Common myeloid progenitor, CD34-positive (primary cell): ENCODE data around the gene P2RY6.

Experiments
- CTCF ChIA-PET: fragments of 350-600 bp; sonication (Branson Sonifier 250); formaldehyde crosslinking; loops from one replicate; lab custom pipeline; 2021; ENCODE audit warnings: antibody characterized with exemption; lab: Charles Lee
- POLR2A ChIA-PET: fragments of 350-600 bp; sonication (Branson Sonifier 250); formaldehyde crosslinking; loops from one replicate; lab custom pipeline; 2021; ENCODE audit warnings: antibody characterized with exemption; lab: Charles Lee
- DNase-seq, 3 donors: peaks; one replicate each; pipeline versions ENCODE4 v3.0.0 to v3.0.0-alpha.2; 2013
- H3K27ac ChIP-seq, 2 experiments: 1 replicate in 1 of 2; 2 replicates in 1 of 2; pipeline ENCODE4 v1.7.0; 2013; ENCODE audit warnings: inconsistent platforms in 2 of 2, low read length in 2 of 2, mild to moderate bottlenecking in 2 of 2, low read depth in 1 of 2, moderate library complexity in 1 of 2; ENCODE audit not compliant: severe bottlenecking in 2 of 2, insufficient read depth in 1 of 2, poor library complexity in 1 of 2
- H3K27me3 ChIP-seq, 5 experiments: replicated peaks in 2 of 5; 1 replicate in 3 of 5; 2 replicates in 2 of 5; pipeline versions ENCODE4 v1.6.1 to v1.7.0; 2013; ENCODE audit warnings: low read length in 4 of 5, mild to moderate bottlenecking in 2 of 5, moderate library complexity in 2 of 5, inconsistent platforms in 1 of 5; ENCODE audit not compliant: insufficient read depth in 5 of 5, control insufficient read depth in 4 of 5
- H3K36me3 ChIP-seq, 4 experiments: 1 replicate in 2 of 4; 2 replicates in 2 of 4; pipeline versions ENCODE4 v1.6.1 to v1.7.0; 2013; ENCODE audit warnings: low read length in 3 of 4, control low read depth in 1 of 4, mild to moderate bottlenecking in 1 of 4; ENCODE audit not compliant: control insufficient read depth in 4 of 4, insufficient read depth in 4 of 4
- H3K4me1 ChIP-seq, 4 experiments: 1 replicate in 3 of 4; 2 replicates in 1 of 4; pipeline versions ENCODE4 v1.6.1 to v1.7.1; 2013; ENCODE audit warnings: low read length in 3 of 4, mild to moderate bottlenecking in 3 of 4, control low read depth in 1 of 4, inconsistent platforms in 1 of 4, moderate library complexity in 1 of 4; ENCODE audit not compliant: control insufficient read depth in 4 of 4, insufficient read depth in 4 of 4; ENCODE audit errors: control extremely low read depth in 1 of 4
- H3K4me3 ChIP-seq, 7 experiments: 1 replicate in 4 of 7; 2 replicates in 3 of 7; pipeline versions ENCODE4 v1.5.1 to v1.7.0; 2013; ENCODE audit warnings: mild to moderate bottlenecking in 7 of 7, low read length in 6 of 7, moderate library complexity in 6 of 7, inconsistent platforms in 2 of 7, low read depth in 2 of 7, control low read depth in 1 of 7; ENCODE audit not compliant: insufficient read depth in 4 of 7, control insufficient read depth in 1 of 7; ENCODE audit errors: extremely low read depth in 1 of 7
- H3K9me3 ChIP-seq, 5 experiments: 1 replicate in 4 of 5; 2 replicates in 1 of 5; pipeline versions ENCODE4 v1.6.1 to v1.7.1; 2013; ENCODE audit warnings: low read length in 4 of 5, mild to moderate bottlenecking in 2 of 5, inconsistent platforms in 1 of 5, low read depth in 1 of 5, moderate library complexity in 1 of 5; ENCODE audit not compliant: control insufficient read depth in 4 of 5, insufficient read depth in 2 of 5; ENCODE audit errors: control extremely low read depth in 1 of 5
- WGBS: methylation state at CpG from one replicate; pipeline ENCODE4 v1.1.5; 2013; ENCODE audit not compliant: insufficient coverage; 5-methylcytosine and 5-hydroxymethylcytosine counted together

Gene P2RY6

GRCh38 chr11:73291196-73291595 lies 19.1 kb downstream of the P2RY6 start:
- 93% methylated on average over 3 of the region's 3 CpGs for WGBS
- DNase-seq: no peak
- no peak overlapping the region for H3K27ac ChIP-seq
- ChIA-PET CTCF (interaction anchor here (1.0 to 16.2 kb wide), 11 partner anchors 13 to 459 kb away, joined by 3 to 200 read pairs (median 18); partner anchors contain the start of genes ARHGEF17 and P2RY6), POLR2A (no interaction called here)
- H3K27me3 ChIP-seq: no peaks in the 10 kb centered on the region
- H3K4me1 ChIP-seq: peaks cover 0 to 50% (median 29%) of the 10 kb centered on the region in 4 experiments
- H3K9me3 ChIP-seq: no peaks in the 10 kb centered on the region
- no peak overlapping the region for H3K4me3 ChIP-seq
- H3K36me3 ChIP-seq: no peaks in the 10 kb centered on the region

DNA sequence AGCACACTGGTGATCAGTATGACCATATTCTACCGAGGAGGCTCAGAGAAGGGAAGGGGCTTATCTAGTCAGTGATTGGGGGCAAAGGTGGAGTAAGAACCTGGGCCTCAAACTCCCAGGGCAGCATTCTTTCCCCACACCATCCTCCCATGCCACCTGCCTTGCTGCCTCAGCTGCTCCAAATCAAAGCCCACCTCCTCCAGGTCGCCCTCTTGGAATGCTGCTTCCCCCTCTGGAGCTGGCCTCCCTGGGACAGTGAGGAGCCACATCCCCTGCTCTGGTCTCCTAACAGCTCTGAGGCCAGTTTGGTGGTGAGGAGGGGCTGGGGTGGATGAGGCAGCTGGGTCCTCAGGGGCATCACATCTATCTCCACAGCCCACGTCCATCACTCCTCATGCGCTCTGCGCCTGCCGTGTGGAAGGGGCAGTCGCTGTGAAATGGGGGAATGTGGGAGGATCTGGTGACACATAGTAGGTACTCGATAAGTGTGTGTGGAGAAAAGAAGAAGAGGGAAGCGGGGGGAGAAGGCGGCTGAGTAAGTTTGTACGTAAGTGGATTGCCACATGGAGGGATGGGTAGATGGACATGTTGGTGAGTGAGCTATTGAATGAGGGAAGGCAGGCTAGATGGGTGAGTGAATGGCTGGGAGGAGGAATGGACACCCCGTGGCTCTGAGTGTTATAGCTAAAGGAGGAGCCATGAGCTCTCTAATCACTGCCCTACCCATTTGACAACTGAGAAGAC lies 19.8 kb downstream of the P2RY6 start:
- peaks cover 0 to 44% (median 29%) of the 10 kb centered on the region in 4 experiments for H3K4me1 ChIP-seq
- H3K27me3 ChIP-seq: no peaks in the 10 kb centered on the region
- POLR2A ChIA-PET: interaction anchor here (1.2 kb wide), 1 partner anchor 15 kb away, joined by 3 read pairs; no protein-coding TSS in a partner anchor
- no peak overlapping the region for H3K4me3 ChIP-seq
- no peaks in the 10 kb centered on the region for H3K9me3 ChIP-seq
- WGBS: 76% methylated on average over 5 of the region's 12 CpGs
- H3K36me3 ChIP-seq: no peaks in the 10 kb centered on the region
- CTCF ChIA-PET: interaction anchor here (0.9 to 16.2 kb wide), 9 partner anchors 12 to 460 kb away, joined by 3 to 200 read pairs (median 92); partner anchors contain the start of genes ARHGEF17 and P2RY6
- DNase-seq: no peak
- no peak overlapping the region for H3K27ac ChIP-seq

- Histone ChIP-seq H3K9me3 (no peaks in the 10 kb centered on the region), H3K27me3 (no peaks in the 10 kb centered on the region), H3K36me3 (no peaks in the 10 kb centered on the region), H3K27ac (no peak overlapping the region), H3K4me1 (peaks cover 0 to 39% (median 26%) of the 10 kb centered on the region in 4 experiments), H3K4me3 (no peak overlapping the region)
- no peak for DNase-seq
- ChIA-PET CTCF (interaction anchor here (8.8 to 16.2 kb wide), 5 partner anchors 11 to 106 kb away, joined by 92 to 200 read pairs (median 154); partner anchors contain the start of genes ARHGEF17 and P2RY6), POLR2A (interaction anchor here (1.2 kb wide), 1 partner anchor 14 kb away, joined by 3 read pairs; no protein-coding TSS in a partner anchor)
- 46% methylated on average over 3 of the region's 5 CpGs for WGBS
Measured at GRCh38 chr11:73292525-73292894, 20.4 kb downstream of the P2RY6 start.

DNA sequence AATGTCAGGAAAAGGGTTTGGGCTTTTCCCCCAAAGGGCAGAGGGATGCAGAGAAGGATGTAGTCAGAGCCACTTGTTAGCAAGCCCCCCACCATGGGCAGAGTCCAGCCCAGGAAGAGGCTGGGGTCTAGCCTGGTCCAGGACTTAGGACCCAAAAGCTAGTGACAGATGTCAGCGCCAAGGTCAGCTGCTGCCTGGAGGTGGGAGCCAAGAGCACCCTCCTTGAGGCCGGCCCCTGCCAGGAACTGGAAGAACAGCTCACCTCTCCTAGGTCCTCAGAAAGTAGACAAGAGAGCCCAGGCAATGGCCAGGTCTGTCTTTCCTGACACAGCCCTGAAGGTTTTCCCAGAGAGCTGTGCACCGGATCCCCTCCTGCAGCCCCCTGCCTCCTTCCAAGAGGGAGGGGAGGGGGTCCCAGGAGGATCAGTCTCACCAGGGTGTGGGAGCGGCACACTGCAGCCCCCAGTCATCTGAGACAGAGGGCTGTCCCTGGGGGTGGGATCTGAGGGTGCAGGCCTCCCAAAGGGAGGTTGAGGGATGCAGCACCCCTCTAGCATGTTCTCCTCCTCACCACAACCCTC lies 21.3 kb downstream of the P2RY6 start:
- 100% methylated on average over 3 of the region's 4 CpGs for WGBS
- Histone ChIP-seq H3K27me3 (no peaks in the 10 kb centered on the region), H3K36me3 (no peaks in the 10 kb centered on the region), H3K9me3 (no peaks in the 10 kb centered on the region), H3K4me3 (no peak overlapping the region), H3K27ac (no peak overlapping the region), H3K4me1 (peaks cover 0 to 29% (median 16%) of the 10 kb centered on the region in 4 experiments)
- DNase-seq: no peak
- ChIA-PET CTCF (interaction anchor here (1.9 to 16.2 kb wide), 6 partner anchors 10 to 107 kb away, joined by 9 to 200 read pairs (median 126); partner anchors contain the start of genes ARHGEF17 and P2RY6), POLR2A (no interaction called here)

- no peak for DNase-seq
- Histone ChIP-seq H3K9me3 (no peaks in the 10 kb centered on the region), H3K4me1 (peaks cover 0 to 20% (median 5%) of the 10 kb centered on the region in 4 experiments), H3K36me3 (no peaks in the 10 kb centered on the region), H3K27ac (no peak overlapping the region), H3K4me3 (no peak overlapping the region), H3K27me3 (no peaks in the 10 kb centered on the region)
- POLR2A ChIA-PET: interaction anchor here (1.0 kb wide), 1 partner anchor 41 kb away, joined by 4 read pairs; no protein-coding TSS in a partner anchor
- CTCF ChIA-PET: interaction anchor here (0.7 to 16.2 kb wide), 18 partner anchors 9 to 135 kb away, joined by 3 to 200 read pairs (median 4); partner anchors contain the start of genes ARHGEF17 and P2RY6
Measured at GRCh38 chr11:73294604-73295003, 22.5 kb downstream of the P2RY6 start.

- no peak overlapping the region for H3K27ac ChIP-seq
Measured at GRCh38 chr11:73295241-73295995, 23.3 kb downstream of the P2RY6 start.

More at GRCh38 chr11:73295241-73295995, 23.3 kb downstream of the P2RY6 start:
- Histone ChIP-seq H3K4me1 (peaks cover 0 to 18% (median 4%) of the 10 kb centered on the region in 4 experiments), H3K36me3 (no peaks in the 10 kb centered on the region), H3K4me3 (no peak overlapping the region), H3K9me3 (no peaks in the 10 kb centered on the region), H3K27me3 (no peaks in the 10 kb centered on the region)
- WGBS: 39% methylated on average over 12 of the region's 12 CpGs
- ChIA-PET CTCF (interaction anchor here (0.7 to 19.7 kb wide), 18 partner anchors 8 to 118 kb away, joined by 3 to 323 read pairs (median 4); partner anchors contain the start of genes ARHGEF17 and P2RY6), POLR2A (interaction anchor here (1.0 kb wide), 1 partner anchor 40 kb away, joined by 4 read pairs; no protein-coding TSS in a partner anchor)
- DNase-seq: peak; percentile 76 to 88 (median 83)
